DMS53 treated with DMSO at 0.1 percent for 48 hours (cell line): Measurements from ENCODE around the gene ME2.
"Not testable (repeated sequence)": the region's sequence is repeated elsewhere in the genome, so short reads cannot be mapped to it uniquely, and the experiment has no call there.

Source experiments
- DNase-seq: peaks from one replicate; lab custom pipeline; 2025; ENCODE audit not compliant: unreplicated experiment; lab: John Stamatoyannopoulos, UW

The ME2 gene

DNA sequence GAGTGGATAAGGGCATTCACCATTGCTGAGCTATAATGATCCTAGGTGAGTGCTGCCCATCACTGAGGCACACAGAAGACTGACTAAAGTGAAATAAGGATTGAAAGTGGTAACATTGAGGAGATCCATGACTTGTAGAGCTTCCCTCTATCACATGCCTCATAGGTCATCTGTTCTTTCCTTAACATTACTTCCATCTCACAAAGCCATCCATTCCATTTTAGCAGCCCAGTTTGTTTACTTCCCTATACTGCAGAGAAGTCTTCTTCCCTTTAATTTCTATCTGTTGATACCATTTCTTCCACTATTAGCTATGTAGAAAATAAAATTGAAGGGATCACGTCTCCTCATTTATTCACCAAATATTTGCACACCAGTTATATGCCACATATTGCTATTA lies 32.1 kb downstream of the ME2 start:
- DNase-seq = no peak

GRCh38 chr18:50917021-50917420 lies 38.1 kb downstream of the ME2 start:
- DNase-seq = no peak

GRCh38 chr18:50918153-50918552 lies 39.2 kb downstream of the ME2 start:
- no peak for DNase-seq

- no peak for DNase-seq
Measured at GRCh38 chr18:50924372-50924771, 45.5 kb downstream of the ME2 start.

DNA sequence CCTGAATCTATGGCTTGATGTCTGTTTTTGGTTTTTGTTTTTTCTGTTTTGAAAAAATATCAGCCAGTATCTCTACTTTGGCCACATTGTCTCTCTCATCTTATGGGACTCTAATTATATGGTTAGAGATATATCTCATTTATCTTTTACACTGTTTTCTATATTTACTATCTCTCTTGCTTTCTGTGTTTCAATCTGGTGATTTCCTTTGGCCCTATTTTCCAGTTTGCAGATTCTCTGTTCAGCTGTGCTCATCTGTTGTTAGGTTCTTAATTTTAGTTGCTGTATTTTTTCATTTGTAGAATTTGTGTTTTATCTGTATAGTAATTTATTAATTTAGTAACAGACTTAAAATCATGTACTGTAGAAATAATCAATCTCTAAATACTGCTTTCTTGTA lies 47.6 kb downstream of the ME2 start:
- no peak for DNase-seq

DNA sequence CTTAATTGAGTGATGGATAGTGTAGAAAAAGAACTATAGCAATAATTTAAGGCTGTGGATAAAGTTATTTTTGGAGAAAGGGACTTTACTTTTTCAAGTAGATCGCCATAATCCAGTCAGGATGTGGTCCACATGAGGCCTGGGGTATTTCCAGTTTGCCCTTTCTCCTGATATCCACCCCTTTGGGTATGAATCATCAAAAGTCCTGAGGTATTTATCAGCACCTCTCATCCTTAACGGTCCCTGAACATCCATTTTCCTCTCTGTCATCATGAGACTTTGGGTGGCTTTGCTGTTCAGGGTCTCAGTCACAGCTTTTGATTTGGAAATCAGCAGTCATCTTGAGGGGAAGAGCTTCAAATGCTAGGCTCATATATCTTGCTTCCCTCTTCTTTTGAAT lies 49.6 kb downstream of the ME2 start:
- DNase-seq = no peak

GRCh38 chr18:50933684-50934083 lies 54.8 kb downstream of the ME2 start:
- no peak for DNase-seq

- DNase-seq = no peak
Measured at GRCh38 chr18:50934545-50935211, 55.8 kb downstream of the ME2 start.

- DNase-seq = no peak
Measured at GRCh38 chr18:50935493-50936191, 56.7 kb downstream of the ME2 start.

- DNase-seq = no peak
Measured at GRCh38 chr18:50937183-50937582, 58.3 kb downstream of the ME2 start.

DNA sequence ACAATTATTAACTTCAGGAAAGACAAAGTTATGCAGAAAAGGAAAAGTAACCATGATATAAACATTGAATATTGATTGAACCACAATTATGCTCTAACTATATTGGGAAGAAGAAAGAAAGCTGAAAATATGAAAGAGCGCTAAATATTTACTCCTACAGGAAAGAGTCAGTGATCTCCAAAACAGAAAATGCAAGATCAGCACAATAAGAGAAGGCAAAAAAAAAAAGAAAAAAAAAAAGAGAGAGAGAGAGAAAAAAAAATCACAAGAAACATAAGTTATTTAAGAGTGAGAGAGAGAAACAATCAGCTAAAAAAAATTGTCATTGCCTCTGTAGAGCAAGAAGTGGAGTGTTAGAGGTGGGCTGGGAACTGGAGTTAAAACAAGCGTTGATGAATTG lies 60.0 kb downstream of the ME2 start:
- DNase-seq = no peak

DNA sequence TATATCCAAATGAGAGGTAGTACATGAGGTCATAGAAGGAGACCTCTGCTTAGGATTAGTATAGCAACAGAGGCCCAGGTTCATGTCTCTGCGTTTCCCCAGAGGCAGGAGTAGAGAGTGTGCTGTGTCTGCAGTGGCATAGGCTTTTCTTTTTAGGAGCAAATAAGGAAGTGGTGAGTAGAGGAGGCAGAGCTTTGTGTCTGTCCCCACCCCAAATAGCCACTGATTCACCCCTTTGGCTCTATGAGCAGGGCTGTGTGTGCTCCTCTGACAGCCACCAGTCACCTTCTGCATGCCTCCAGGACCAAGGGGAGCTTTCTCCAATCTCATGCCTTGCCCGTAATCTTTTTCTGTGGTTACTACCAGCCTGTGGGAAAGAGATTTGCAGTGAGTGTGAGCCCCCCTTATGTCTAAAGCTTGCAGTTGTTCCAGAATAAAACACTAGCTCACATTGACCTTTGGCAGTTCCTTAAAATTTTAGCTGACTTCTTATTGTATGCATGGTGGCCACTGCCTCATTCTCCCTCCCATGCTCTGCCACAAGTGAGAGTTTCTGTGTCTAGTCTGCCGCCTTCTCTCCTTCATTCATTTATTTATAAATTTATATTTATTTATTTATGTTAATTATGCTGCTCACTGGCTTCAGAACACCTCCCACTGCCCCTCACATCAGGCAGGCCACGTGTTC lies 65.5 kb downstream of the ME2 start:
- DNase-seq = no peak

DNA sequence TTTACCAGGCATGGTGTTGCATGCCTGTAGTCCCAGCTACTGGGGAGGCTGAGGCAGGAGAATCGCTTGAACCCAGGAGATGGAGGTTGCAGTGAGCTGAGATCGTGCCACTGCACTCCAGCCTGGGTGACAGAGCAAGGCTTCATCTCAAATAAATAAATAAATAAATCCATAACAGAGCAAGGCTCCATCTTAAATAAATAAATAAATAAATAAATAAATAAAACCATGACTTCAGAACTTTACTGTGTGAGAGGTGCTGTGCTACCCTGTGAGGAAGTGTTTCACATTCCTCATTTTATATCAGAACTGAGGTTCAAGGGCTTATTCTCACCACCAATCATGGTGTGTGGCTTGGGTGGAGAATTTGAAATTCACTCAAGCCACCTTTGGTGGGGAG lies 67.0 kb downstream of the ME2 start:
- DNase-seq = not testable (repeated sequence)

GRCh38 chr18:50947899-50948298 lies 69.0 kb downstream of the ME2 start:
- no peak for DNase-seq

DNA sequence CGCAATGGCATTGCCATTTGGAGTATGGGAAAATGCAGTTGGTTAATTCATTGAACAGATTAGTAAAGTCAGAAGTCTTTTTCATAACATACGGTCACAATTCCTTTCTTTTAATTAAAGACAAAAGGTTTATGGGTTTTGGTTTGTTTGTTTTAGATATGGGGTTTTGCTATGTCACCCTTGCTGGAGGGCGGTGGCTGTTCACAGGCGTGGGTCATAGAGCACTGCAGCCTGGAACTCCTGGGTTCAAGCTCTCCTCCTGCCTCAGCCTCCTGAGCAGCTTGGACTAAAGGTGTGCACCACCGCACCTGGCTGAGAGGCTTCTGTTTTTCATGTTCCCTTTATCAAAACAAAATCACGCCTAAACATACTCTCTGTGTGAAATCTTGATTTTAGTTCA lies 70.3 kb downstream of the ME2 start:
- no peak for DNase-seq

GRCh38 chr18:50950626-50951025 lies 71.7 kb downstream of the ME2 start:
- DNase-seq = no peak

DNA sequence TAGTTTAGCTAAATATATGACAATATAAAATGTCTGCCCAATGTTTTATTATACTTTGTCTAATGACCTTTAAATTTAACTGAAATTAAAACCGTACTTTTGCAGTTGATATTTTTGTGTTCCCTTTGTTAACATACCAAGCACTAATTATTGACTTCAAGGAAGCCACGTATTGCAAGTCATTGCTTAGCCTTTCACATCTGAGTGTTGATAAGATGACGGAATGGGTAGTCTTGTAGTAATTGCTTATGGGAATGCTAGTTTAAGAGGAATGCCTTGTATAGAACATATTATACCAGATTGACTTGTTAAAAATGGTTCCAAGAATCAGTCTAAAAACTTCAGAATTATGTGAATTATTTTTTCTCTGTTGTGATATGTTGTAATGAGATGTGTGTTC lies 74.9 kb downstream of the ME2 start:
- DNase-seq = no peak

DNA sequence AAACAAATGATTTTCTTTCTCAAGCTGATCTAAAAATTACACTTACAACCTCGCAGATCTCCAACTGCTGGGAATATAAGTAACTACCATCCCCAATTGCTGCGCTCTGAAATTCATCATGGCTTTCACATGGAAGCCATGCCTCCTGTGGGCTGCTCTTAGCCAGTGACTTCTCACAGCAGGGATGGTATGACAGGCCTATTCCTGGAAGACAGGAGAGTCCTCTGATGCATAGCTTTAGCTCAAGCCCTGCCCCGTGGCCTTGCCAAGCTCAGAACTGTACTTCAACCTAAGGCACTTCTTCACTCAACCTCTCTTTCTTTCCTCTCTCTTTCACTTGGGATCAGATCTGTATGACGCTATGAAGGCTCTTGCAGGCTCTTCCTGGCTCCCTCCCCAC lies 76.3 kb downstream of the ME2 start:
- no peak for DNase-seq

DNA sequence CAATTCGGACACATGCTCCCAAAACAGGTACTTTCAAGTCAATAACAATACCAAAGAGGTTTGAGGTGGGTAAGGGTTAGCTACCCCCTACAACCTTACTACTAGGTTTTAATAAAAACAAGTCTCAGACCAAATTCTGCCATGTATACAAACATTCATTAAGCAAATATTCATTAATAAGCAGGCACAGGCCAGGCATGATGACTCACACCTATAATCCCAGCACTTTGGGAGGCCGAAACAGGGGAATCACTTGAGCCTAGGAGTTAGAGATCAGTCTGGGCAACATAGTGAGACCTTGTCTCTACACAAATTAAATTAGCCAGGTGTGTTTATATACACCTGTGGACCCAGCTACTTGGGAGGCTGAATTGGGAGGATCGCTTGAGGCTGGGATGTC lies 77.2 kb downstream of the ME2 start:
- no peak for DNase-seq

- peak; percentile 15 for DNase-seq
Measured at GRCh38 chr18:50961974-50962373, 83.1 kb downstream of the ME2 start.

GRCh38 chr18:50967714-50968661 lies 89.1 kb downstream of the ME2 start, which contains the start of gene ELAC1:
Gene ELAC1 (plus strand): TSS chr18:50968040. CDS start chr18:50974405, 6,365 bp downstream.
- peak; percentile 91 for DNase-seq
